HepG2 (cell line): ENCODE data around the gene CCNB2. TPM values are rescaled to one million over a fixed set of nuclear protein-coding genes. Genes with fewer than 3 reads are reported as not detected.
A peak's percentile ranks its signal among the peaks of the same experiment; 100 is the strongest.

ENCODE experiments used
- AHDC1 ChIP-seq: sonication (generic); formaldehyde crosslinking; IDR thresholded peaks from 2 replicates; pipeline ENCODE4 v1.5.1; 2020; ENCODE audit warnings: mild to moderate bottlenecking, missing genetic modification reagents, borderline replicate concordance
- DMAP1 ChIP-seq: IDR thresholded peaks from 2 replicates; pipeline ENCODE4 v1.6.1; 2016
- ETV5 ChIP-seq: IDR thresholded peaks from 2 replicates; pipeline ENCODE4 v1.6.1; 2018; ENCODE audit warnings: missing biosample characterization, missing genetic modification reagents, inconsistent platforms, borderline replicate concordance
- JUNB ChIP-seq: sonication (generic); formaldehyde crosslinking; IDR thresholded peaks from 2 replicates; pipeline ENCODE4 v1.8.0; 2022; ENCODE audit warnings: missing genetic modification reagents, mild to moderate bottlenecking, borderline replicate concordance
- KIAA2018 ChIP-seq: sonication (generic); formaldehyde crosslinking; IDR thresholded peaks from 2 replicates; pipeline ENCODE4 v1.5.0; 2020; ENCODE audit warnings: mild to moderate bottlenecking, missing genetic modification reagents, borderline replicate concordance
- KLF16 ChIP-seq, 2 experiments: sonication (generic) in 1 of 2; formaldehyde crosslinking in 1 of 2; IDR thresholded peaks; 2 replicates each; pipeline versions ENCODE4 v1.6.1 to v1.8.0; 2016 to 2023; ENCODE audit warnings: missing genetic modification reagents in 2 of 2, missing compliant biosample characterization in 1 of 2
- PRDM15 ChIP-seq: sonication (generic); formaldehyde crosslinking; IDR thresholded peaks from 2 replicates; pipeline ENCODE4 v1.4.0; 2020; ENCODE audit warnings: missing genetic modification reagents
- RFX3 ChIP-seq: IDR thresholded peaks from 2 replicates; pipeline ENCODE4 v1.6.1; 2016; ENCODE audit warnings: missing biosample characterization, missing genetic modification reagents
- TFDP1 ChIP-seq: IDR thresholded peaks from 2 replicates; pipeline ENCODE4 v1.6.1; 2016; ENCODE audit warnings: missing compliant biosample characterization, missing genetic modification reagents, borderline replicate concordance
- ZSCAN21 ChIP-seq: sonication (generic); formaldehyde crosslinking; IDR thresholded peaks from 2 replicates; pipeline ENCODE4 v1.8.0; 2022; ENCODE audit warnings: mild to moderate bottlenecking, missing genetic modification reagents, moderate library complexity, borderline replicate concordance
- polyA plus RNA-seq, 8 experiments: library from polyadenylated mRNA; depleted of rRNA in 3 of 8; stranded (reverse) in 7 of 8; unstranded in 1 of 8; fragments of >200 nt; fragmentation: Illumina TruSeq in 4 of 8; extraction: Trizol in 4 of 8; gene quantifications; 2 replicates each; pipeline versions ENCODE4 v1.2.1 to v1.2.3, GENCODE V29; 2011 to 2016; ENCODE audit warnings: low read depth in 4 of 8, missing spikeins in 1 of 8, mixed read lengths in 1 of 8; ENCODE audit not compliant: insufficient read depth in 1 of 8
- total RNA-seq, 5 experiments: library from RNA; depleted of rRNA; stranded (reverse); fragments of >200 nt; fragmentation: Illumina TruSeq; extraction: Trizol; gene quantifications; 2 replicates each; pipeline ENCODE4 v1.2.3, GENCODE V29; 2016; ENCODE audit warnings: low read depth in 1 of 5

CCNB2 gene
- total and polyA plus RNA-seq, 2 of the 13 experiments (the other 11 are each of a cell fraction or from before 2014, with no cell fraction given) = 43.5 to 80.9 TPM

- TF ChIP-seq AHDC1 (peak; percentile 68; the same call in 1 of the 2 replicates), PRDM15 (CRISPR knock-in tag) (no peak), DMAP1 (CRISPR knock-in tag) (no peak), JUNB (CRISPR knock-in tag) (peak; percentile 56; the same call in 1 of the 2 replicates), RFX3 (no peak), KLF16 (CRISPR knock-in tag; IDR thresholded peaks at IDR 0.05) (no peak), ZSCAN21 (CRISPR knock-in tag) (no peak), TFDP1 (CRISPR knock-in tag) (no peak), KIAA2018 (no peak), ETV5 (peak; percentile 71; the same call in 1 of the 2 replicates)
These were observed 63.6 kb downstream of the CCNB2 start (continued) for GRCh38 chr15:59168536-59168935.
